ENCODE data around the gene DNAJA2.
A peak's percentile ranks its signal among the peaks of the same experiment; 100 is the strongest.
"Not testable (repeated sequence)": the region's sequence is repeated elsewhere in the genome, so short reads cannot be mapped to it uniquely, and the experiment has no call there.

Gene DNAJA2

GRCh38 chr16:46974352-46974751 is 878 bp upstream of the DNAJA2 start:
- no peak for FAIRE-seq

- FAIRE-seq: no peak
Measured at GRCh38 chr16:46973996-46974324, 486 bp upstream of the DNAJA2 start.

- no peak for FAIRE-seq
Measured at GRCh38 chr16:46972429-46973206, 856 bp downstream of the DNAJA2 start.

GRCh38 chr16:46971271-46971670 is 2.2 kb downstream of the DNAJA2 start:
- FAIRE-seq: no peak

GRCh38 chr16:46970089-46970488 is 3.4 kb downstream of the DNAJA2 start:
- no peak for FAIRE-seq

- FAIRE-seq: no peak
Measured at GRCh38 chr16:46968063-46968435, 5.4 kb downstream of the DNAJA2 start.

GRCh38 chr16:46962629-46963028 is 10.8 kb downstream of the DNAJA2 start:
- FAIRE-seq: no peak

- no peak for FAIRE-seq
Measured at GRCh38 chr16:46961373-46962353, 11.8 kb downstream of the DNAJA2 start.

GRCh38 chr16:46954562-46954961 is 18.9 kb downstream of the DNAJA2 start:
- no peak for FAIRE-seq

- no peak for FAIRE-seq
Measured at GRCh38 chr16:46950009-46950408, 23.5 kb downstream of the DNAJA2 start.

GRCh38 chr16:46949241-46949892 is 24.1 kb downstream of the DNAJA2 start:
- no peak for FAIRE-seq

- no peak for FAIRE-seq
Measured at GRCh38 chr16:46948548-46949166, 24.8 kb downstream of the DNAJA2 start.

- peak; percentile 90 for FAIRE-seq
Measured at GRCh38 chr16:46947900-46948547, 25.4 kb downstream of the DNAJA2 start.

GRCh38 chr16:46944713-46945112 is 28.8 kb downstream of the DNAJA2 start:
- FAIRE-seq: not testable (repeated sequence)

- no peak for FAIRE-seq
Measured at GRCh38 chr16:46937536-46937935, 35.9 kb downstream of the DNAJA2 start.

GRCh38 chr16:46932802-46933201 is 40.7 kb downstream of the DNAJA2 start:
- FAIRE-seq: no peak

GRCh38 chr16:46930861-46931260 is 42.6 kb downstream of the DNAJA2 start:
- no peak for FAIRE-seq

- no peak for FAIRE-seq
Measured at GRCh38 chr16:46929378-46930332, 43.8 kb downstream of the DNAJA2 start.

- no peak for FAIRE-seq
Measured at GRCh38 chr16:46928811-46929210, 44.7 kb downstream of the DNAJA2 start.

- FAIRE-seq: no peak
Measured at GRCh38 chr16:46927273-46927672, 46.2 kb downstream of the DNAJA2 start.

Measured in G401.6 (cell line).